Liver (tissue), 9 donors: ENCODE results near the gene DCP2. TPM values are rescaled to one million over a fixed set of nuclear protein-coding genes. Genes with fewer than 3 reads are reported as not detected.

Source experiments
- DNase-seq: peaks from one replicate; pipeline ENCODE4 v3.0.0-alpha.2; 2017; ENCODE audit warnings: low spot score
- H3K27ac ChIP-seq, 2 donors: one replicate each; pipeline ENCODE4 v1.7.0; 2013; ENCODE audit warnings: inconsistent platforms in 2 of 2, low read length in 2 of 2, control low read depth in 1 of 2, low read depth in 1 of 2, mild to moderate bottlenecking in 1 of 2
- H3K27me3 ChIP-seq, 4 donors: one replicate each; pipeline versions ENCODE4 v1.6.1 to v1.7.0; 2013; ENCODE audit warnings: low read length in 3 of 4, inconsistent platforms in 1 of 4, mild to moderate bottlenecking in 1 of 4, moderate library complexity in 1 of 4; ENCODE audit not compliant: control insufficient read depth in 4 of 4, insufficient read depth in 4 of 4
- H3K36me3 ChIP-seq, 4 donors: one replicate each; pipeline versions ENCODE4 v1.6.1 to v1.7.0; 2013; ENCODE audit warnings: low read length in 3 of 4, mild to moderate bottlenecking in 3 of 4, low read depth in 1 of 4, moderate library complexity in 1 of 4; ENCODE audit not compliant: control insufficient read depth in 4 of 4, insufficient read depth in 3 of 4
- H3K4me1 ChIP-seq, 4 donors: one replicate each; pipeline versions ENCODE4 v1.6.1 to v1.7.0; 2013; ENCODE audit warnings: low read length in 3 of 4, mild to moderate bottlenecking in 3 of 4, moderate library complexity in 1 of 4; ENCODE audit not compliant: control insufficient read depth in 4 of 4, insufficient read depth in 4 of 4
- H3K4me3 ChIP-seq, 3 donors: one replicate each; pipeline versions ENCODE4 v1.6.1 to v1.7.0; 2013; ENCODE audit warnings: low read length in 3 of 3, control low read depth in 1 of 3, low read depth in 1 of 3, mild to moderate bottlenecking in 1 of 3
- H3K9ac ChIP-seq, 2 donors: one replicate each; pipeline ENCODE4 v1.7.0; 2013; ENCODE audit warnings: low read length in 2 of 2, mild to moderate bottlenecking in 2 of 2, moderate library complexity in 2 of 2, control low read depth in 1 of 2, low read depth in 1 of 2
- H3K9me3 ChIP-seq, 4 donors: one replicate each; pipeline versions ENCODE4 v1.6.1 to v1.7.0; 2013; ENCODE audit warnings: low read length in 3 of 4; ENCODE audit not compliant: control insufficient read depth in 4 of 4
- EGR1 ChIP-seq, 2 donors: IDR thresholded peaks; 2 replicates each; pipeline ENCODE4 v1.6.1; 2016 to 2018; ENCODE audit warnings: antibody characterized with exemption in 2 of 2, low read depth in 2 of 2
- FOXA2 ChIP-seq: IDR thresholded peaks from 2 replicates; pipeline ENCODE4 v1.6.1; 2016; ENCODE audit warnings: antibody characterized with exemption
- HNF4A ChIP-seq, 2 donors: conservative IDR thresholded peaks; 2 replicates each; pipeline ENCODE4 v1.6.1; 2016; ENCODE audit warnings: antibody characterized with exemption in 2 of 2, mild to moderate bottlenecking in 2 of 2
- HNF4G ChIP-seq: IDR thresholded peaks from 2 replicates; pipeline ENCODE4 v1.6.1; 2016; ENCODE audit warnings: antibody characterized with exemption
- JUND ChIP-seq, 2 donors: IDR thresholded peaks; 2 replicates each; pipeline ENCODE4 v1.6.1; 2016; ENCODE audit warnings: antibody characterized with exemption in 2 of 2
- MAX ChIP-seq: IDR thresholded peaks from 2 replicates; pipeline ENCODE4 v1.6.1; 2016; ENCODE audit warnings: antibody characterized with exemption
- NR2F2 ChIP-seq: IDR thresholded peaks from 2 replicates; pipeline ENCODE4 v1.6.1; 2016; ENCODE audit warnings: antibody characterized with exemption
- RAD21 ChIP-seq, 2 donors: IDR thresholded peaks; 2 replicates each; pipeline ENCODE4 v1.6.1; 2016; ENCODE audit warnings: antibody characterized with exemption in 2 of 2, mild to moderate bottlenecking in 2 of 2
- RXRA ChIP-seq, 2 donors: IDR thresholded peaks; 2 replicates each; pipeline ENCODE4 v1.6.1; 2017 to 2018; ENCODE audit warnings: antibody characterized with exemption in 2 of 2, mild to moderate bottlenecking in 1 of 2
- TAF1 ChIP-seq: conservative IDR thresholded peaks from 2 replicates; pipeline ENCODE4 v1.6.1; 2016; ENCODE audit warnings: antibody characterized with exemption, mild to moderate bottlenecking
- YY1 ChIP-seq: IDR thresholded peaks from 2 replicates; pipeline ENCODE4 v1.6.1; 2016; ENCODE audit warnings: antibody characterized with exemption, mild to moderate bottlenecking
- WGBS: extraction: QIAGEN DNeasy Blood & Tissue Kit; methylation state at CpG from one replicate; pipeline ENCODE4 v1.1.7; 2013; 5-methylcytosine and 5-hydroxymethylcytosine counted together
- polyA plus RNA-seq, 2 donors: library from polyadenylated mRNA; stranded (reverse) in 1 of 2; unstranded in 1 of 2; fragments of 200-250 nt in 1 of 2; fragments of >200 nt in 1 of 2; fragmentation: Nextera tagmentation in 1 of 2; extraction: Ambion mirVana in 1 of 2; gene quantifications; one replicate each; pipeline versions ENCODE4 v1.2.1 to v1.2.3, GENCODE V29; 2013 to 2015
- total RNA-seq, 2 donors: library from RNA; depleted of rRNA; stranded (reverse); fragments of >200 nt; gene quantifications; one replicate each; pipeline ENCODE4 v1.2.3, GENCODE V29; 2014
- TF ChIP-seq, protein P1 (sequence below): fragments of 150-350 bp; IDR thresholded peaks from 2 replicates; pipeline ENCODE4 v1.5.1; 2017; ENCODE audit warnings: improper control_type of control experiment, low read depth, low read length; ENCODE audit not compliant: missing input control
- TF ChIP-seq, protein P2 (sequence below): IDR thresholded peaks from 2 replicates; pipeline ENCODE4 v1.6.1; 2016; ENCODE audit warnings: antibody characterized with exemption
- donor health status: healthy.
- donor health status: healthy.
- donor health status: healthy.
- donor health status: healthy.
- donor health status: healthy.

The DCP2 gene
- total and polyA plus RNA-seq, 4 donors: 2.9 to 44.2 (median 12.4) TPM

DNA sequence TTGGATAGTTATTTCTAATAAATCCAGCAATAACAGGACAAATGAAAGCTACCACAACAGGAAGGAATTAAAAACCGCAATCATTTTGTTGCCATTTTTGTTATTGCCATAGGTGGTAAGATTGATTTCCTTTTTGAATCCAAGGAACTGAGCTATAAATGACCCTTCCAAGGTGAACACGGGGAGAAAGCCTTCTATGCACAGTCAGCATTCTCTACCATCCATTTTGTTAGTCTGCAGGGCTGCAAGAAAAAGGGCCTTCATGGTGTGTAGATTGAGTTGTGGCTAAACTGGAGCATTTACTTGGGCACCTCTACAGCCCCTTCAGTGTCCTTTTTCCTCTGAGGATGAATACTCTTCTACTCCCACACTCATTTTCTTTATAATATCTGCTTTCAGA, 35.9 kb upstream of the DCP2 start (continued):
- TF ChIP-seq, protein P1, sequence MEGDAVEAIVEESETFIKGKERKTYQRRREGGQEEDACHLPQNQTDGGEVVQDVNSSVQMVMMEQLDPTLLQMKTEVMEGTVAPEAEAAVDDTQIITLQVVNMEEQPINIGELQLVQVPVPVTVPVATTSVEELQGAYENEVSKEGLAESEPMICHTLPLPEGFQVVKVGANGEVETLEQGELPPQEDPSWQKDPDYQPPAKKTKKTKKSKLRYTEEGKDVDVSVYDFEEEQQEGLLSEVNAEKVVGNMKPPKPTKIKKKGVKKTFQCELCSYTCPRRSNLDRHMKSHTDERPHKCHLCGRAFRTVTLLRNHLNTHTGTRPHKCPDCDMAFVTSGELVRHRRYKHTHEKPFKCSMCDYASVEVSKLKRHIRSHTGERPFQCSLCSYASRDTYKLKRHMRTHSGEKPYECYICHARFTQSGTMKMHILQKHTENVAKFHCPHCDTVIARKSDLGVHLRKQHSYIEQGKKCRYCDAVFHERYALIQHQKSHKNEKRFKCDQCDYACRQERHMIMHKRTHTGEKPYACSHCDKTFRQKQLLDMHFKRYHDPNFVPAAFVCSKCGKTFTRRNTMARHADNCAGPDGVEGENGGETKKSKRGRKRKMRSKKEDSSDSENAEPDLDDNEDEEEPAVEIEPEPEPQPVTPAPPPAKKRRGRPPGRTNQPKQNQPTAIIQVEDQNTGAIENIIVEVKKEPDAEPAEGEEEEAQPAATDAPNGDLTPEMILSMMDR: no peak
- no peak for TF ChIP-seq MAX
- TF ChIP-seq NR2F2: no peak
- TF ChIP-seq, protein P2, sequence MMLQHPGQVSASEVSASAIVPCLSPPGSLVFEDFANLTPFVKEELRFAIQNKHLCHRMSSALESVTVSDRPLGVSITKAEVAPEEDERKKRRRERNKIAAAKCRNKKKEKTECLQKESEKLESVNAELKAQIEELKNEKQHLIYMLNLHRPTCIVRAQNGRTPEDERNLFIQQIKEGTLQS: no peak
- no peak for TF ChIP-seq TAF1
- TF ChIP-seq HNF4G: no peak
- no peak for TF ChIP-seq RAD21 (IDR thresholded peaks at IDR 0.05)

- no peaks in the 10 kb centered on the region for H3K36me3 ChIP-seq
- no peak for TF ChIP-seq FOXA2
- TF ChIP-seq, protein P2: no peak
- TF ChIP-seq JUND (IDR thresholded peaks at IDR 0.05): no peak
- TF ChIP-seq MAX: no peak
- TF ChIP-seq EGR1 (IDR thresholded peaks at IDR 0.05; ENCODE audit: low read depth in 2 of 2): no peak
- TF ChIP-seq YY1: no peak
- H3K27ac ChIP-seq: no peak overlapping the region
- no peaks in the 10 kb centered on the region for H3K9me3 ChIP-seq
- no peak overlapping the region for H3K9ac ChIP-seq
- H3K4me3 ChIP-seq: no peak overlapping the region
- DNase-seq: no peak
- H3K4me1 ChIP-seq: no peaks in the 10 kb centered on the region
- WGBS: 98% methylated on average over 1 of the region's 1 CpG
- H3K27me3 ChIP-seq: no peaks in the 10 kb centered on the region
Observed at GRCh38 chr5:112948458-112948857, 28.1 kb upstream of the DCP2 start.

DNA sequence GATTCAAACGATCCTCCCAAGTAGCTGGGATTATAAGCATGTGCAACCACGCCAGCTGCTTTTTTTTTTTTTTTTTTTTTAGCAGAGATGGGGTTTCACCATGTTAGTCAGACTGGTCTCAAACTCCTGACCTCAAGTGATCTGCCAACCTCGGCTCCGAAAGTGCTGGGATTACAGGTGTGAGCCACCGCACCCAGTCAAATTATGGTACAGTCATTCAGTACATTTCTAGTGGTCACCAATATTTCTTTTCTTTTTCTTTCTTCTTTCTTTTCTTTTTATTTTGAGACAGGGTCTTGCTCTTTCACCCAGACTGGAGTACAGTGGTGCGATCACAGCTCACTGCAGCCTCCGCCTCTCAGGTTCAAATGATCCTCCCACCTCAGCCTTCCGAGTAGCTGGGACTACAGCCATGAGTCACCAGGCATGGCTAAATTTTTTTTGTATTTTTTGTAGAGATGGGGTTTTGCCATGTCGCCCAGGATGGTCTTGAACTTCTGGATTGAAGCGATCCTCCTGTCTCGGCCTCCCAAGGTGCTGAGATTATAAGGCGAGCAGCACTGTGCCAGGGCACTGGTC, 25.4 kb upstream of the DCP2 start:
- Histone ChIP-seq H3K27ac (no peak overlapping the region), H3K36me3 (no peaks in the 10 kb centered on the region), H3K9me3 (no peaks in the 10 kb centered on the region), H3K27me3 (no peaks in the 10 kb centered on the region), H3K4me3 (no peak overlapping the region), H3K4me1 (no peaks in the 10 kb centered on the region), H3K9ac (no peak overlapping the region)
- no peak for TF ChIP-seq TAF1
- no peak for TF ChIP-seq HNF4G
- TF ChIP-seq, protein P2: no peak
- TF ChIP-seq RXRA (IDR thresholded peaks at IDR 0.05): no peak
- TF ChIP-seq RAD21 (IDR thresholded peaks at IDR 0.05): no peak
- TF ChIP-seq MAX: no peak
- TF ChIP-seq EGR1 (IDR thresholded peaks at IDR 0.05; ENCODE audit: low read depth in 2 of 2): no peak
- no peak for TF ChIP-seq NR2F2
- no peak for TF ChIP-seq HNF4A (conservative IDR thresholded peaks at IDR 0.05)
- TF ChIP-seq, protein P1: no peak
- TF ChIP-seq JUND (IDR thresholded peaks at IDR 0.05): no peak
- WGBS: 91% methylated on average over 12 of the region's 12 CpGs
- no peak for DNase-seq
